Vagina (tissue), 2 donors: ENCODE data around the gene H6PD.

ENCODE experiments used
- POLR2A ChIP-seq, 2 donors: fragments of 450-650 bp; IDR thresholded peaks; one replicate each; pipeline ENCODE4 v1.6.1; 2017; ENCODE audit warnings: antibody characterized with exemption in 2 of 2, mild to moderate bottlenecking in 2 of 2, moderate library complexity in 2 of 2
- TF ChIP-seq, protein P1 (sequence below), 3 experiments: fragments of 450-650 bp in 2 of 3; fragments of 200-600 bp in 1 of 3; sonication (generic) in 1 of 3; IDR thresholded peaks; one replicate each; pipeline ENCODE4 v1.5.1; 2017 to 2019; ENCODE audit warnings: antibody characterized with exemption in 3 of 3, mild to moderate bottlenecking in 2 of 3, moderate library complexity in 2 of 3

DNA sequence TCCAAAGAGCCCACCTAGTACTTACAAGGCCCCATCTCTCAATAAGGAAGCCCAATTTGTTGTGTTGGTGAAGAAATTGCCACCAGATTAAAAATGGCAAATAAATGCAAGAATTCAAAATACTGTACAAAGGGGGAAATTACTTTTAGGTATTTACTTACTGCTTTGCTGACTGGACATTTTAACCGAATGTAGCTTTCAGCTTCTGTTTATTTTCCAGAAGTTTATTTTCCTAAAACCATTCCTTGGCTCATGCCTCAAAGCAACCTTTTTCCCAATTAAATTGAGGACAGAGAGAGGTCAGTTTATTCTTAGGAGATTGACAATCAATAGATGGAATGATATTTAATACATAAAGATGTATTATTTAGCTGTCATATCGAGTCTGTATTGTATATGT lies 47.6 kb upstream of the H6PD start:
- TF ChIP-seq, protein P1, sequence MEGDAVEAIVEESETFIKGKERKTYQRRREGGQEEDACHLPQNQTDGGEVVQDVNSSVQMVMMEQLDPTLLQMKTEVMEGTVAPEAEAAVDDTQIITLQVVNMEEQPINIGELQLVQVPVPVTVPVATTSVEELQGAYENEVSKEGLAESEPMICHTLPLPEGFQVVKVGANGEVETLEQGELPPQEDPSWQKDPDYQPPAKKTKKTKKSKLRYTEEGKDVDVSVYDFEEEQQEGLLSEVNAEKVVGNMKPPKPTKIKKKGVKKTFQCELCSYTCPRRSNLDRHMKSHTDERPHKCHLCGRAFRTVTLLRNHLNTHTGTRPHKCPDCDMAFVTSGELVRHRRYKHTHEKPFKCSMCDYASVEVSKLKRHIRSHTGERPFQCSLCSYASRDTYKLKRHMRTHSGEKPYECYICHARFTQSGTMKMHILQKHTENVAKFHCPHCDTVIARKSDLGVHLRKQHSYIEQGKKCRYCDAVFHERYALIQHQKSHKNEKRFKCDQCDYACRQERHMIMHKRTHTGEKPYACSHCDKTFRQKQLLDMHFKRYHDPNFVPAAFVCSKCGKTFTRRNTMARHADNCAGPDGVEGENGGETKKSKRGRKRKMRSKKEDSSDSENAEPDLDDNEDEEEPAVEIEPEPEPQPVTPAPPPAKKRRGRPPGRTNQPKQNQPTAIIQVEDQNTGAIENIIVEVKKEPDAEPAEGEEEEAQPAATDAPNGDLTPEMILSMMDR (IDR thresholded peaks at IDR 0.05): no peak
- TF ChIP-seq POLR2A (IDR thresholded peaks at IDR 0.05): no peak
